Choroid plexus epithelial cell (primary cell): Measurements from ENCODE around the gene BBX.

Experiments
- DNase-seq: peaks from one replicate; pipeline ENCODE4 v3.0.0-alpha.2; 2010; ENCODE audit warnings: low read depth
- H3K4me3 ChIP-seq: 2 replicates; pipeline ENCODE4 v1.5.1; 2011; ENCODE audit warnings: low read depth, mild to moderate bottlenecking, control low read depth, low read length, moderate library complexity
- CTCF ChIP-seq: conservative IDR thresholded peaks from 2 replicates; pipeline ENCODE4 v1.5.1; 2011; ENCODE audit warnings: low read depth, mild to moderate bottlenecking, control low read depth, inconsistent platforms, low read length, moderate library complexity

Gene BBX

GRCh38 chr3:107842940-107843339 is 320.2 kb downstream of the BBX start:
- H3K4me3 ChIP-seq: no peak overlapping the region
- no peak for DNase-seq
- TF ChIP-seq CTCF: no peak

- no peak for TF ChIP-seq CTCF
- DNase-seq: peak; percentile 44
- H3K4me3 ChIP-seq: no peak overlapping the region
These were observed 322.9 kb downstream of the BBX start for GRCh38 chr3:107845380-107846278.

- no peak overlapping the region for H3K4me3 ChIP-seq
- TF ChIP-seq CTCF: peak; percentile 86
- peak; percentile 84 for DNase-seq
These were observed 323.6 kb downstream of the BBX start for GRCh38 chr3:107846279-107846852.

DNA sequence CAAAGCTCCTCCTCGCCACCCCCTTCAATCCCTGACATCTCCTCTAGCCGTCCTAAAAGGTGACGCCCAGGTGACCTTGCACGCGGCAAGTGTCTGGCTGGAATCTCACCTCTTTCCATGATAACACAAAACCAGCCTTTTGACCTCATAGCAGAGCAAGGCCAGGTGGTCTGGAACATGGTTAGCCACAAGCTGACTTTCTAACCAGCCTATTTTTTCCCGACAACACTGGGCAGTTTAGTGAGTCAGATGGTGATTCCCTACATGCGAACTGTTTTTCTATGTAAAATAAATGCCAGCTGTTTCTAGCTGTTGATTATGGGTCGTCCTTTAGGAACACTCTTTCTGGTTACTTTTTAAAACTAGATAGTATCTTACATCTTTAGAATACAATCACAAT is 325.0 kb downstream of the BBX start:
- no peak for TF ChIP-seq CTCF
- H3K4me3 ChIP-seq: no peak overlapping the region
- DNase-seq: no peak

- no peak for DNase-seq
- no peak overlapping the region for H3K4me3 ChIP-seq
- no peak for TF ChIP-seq CTCF
These were observed 325.7 kb downstream of the BBX start for GRCh38 chr3:107848351-107848915.

GRCh38 chr3:107850681-107851080 is 327.9 kb downstream of the BBX start:
- no peak for DNase-seq
- H3K4me3 ChIP-seq: no peak overlapping the region
- no peak for TF ChIP-seq CTCF
